Stimulated activated naive B cell treated with anti-CD40 and anti-IgM and Interleukin-4, amounts not matched to agents 10 μg/mL and 1 μg/mL and 100 μg/mL, for 72 hours (primary cell): ENCODE results near the gene COL4A3.
"Not testable (repeated sequence)": the region's sequence is repeated elsewhere in the genome, so short reads cannot be mapped to it uniquely, and the experiment has no call there.

ENCODE experiments used
- ATAC-seq, 2 donors: fragments of 150-1000 bp; cut with Tn5 transposase; replicated peaks; 2 replicates each; pipeline ENCODE4 v1.10.0; 2021; ENCODE audit warnings: moderate library complexity in 1 of 2
- DNase-seq: peaks from one replicate; pipeline ENCODE4 v3.0.0; 2021
- H3K27ac Mint-ChIP-seq: one replicate; pipeline ENCODE4 v1.8.0; 2022; ENCODE audit warnings: mild to moderate bottlenecking, mixed read lengths
- H3K27me3 Mint-ChIP-seq, 2 donors: one replicate each; pipeline ENCODE4 v1.8.0; 2022; ENCODE audit warnings: mixed read lengths in 2 of 2
- H3K36me3 Mint-ChIP-seq, 2 donors: one replicate each; pipeline ENCODE4 v1.8.0; 2022; ENCODE audit warnings: mixed read lengths in 2 of 2, mild to moderate bottlenecking in 1 of 2
- H3K4me1 Mint-ChIP-seq, 2 donors: one replicate each; pipeline ENCODE4 v1.8.0; 2022; ENCODE audit warnings: mixed read lengths in 2 of 2, mild to moderate bottlenecking in 1 of 2
- H3K4me3 Mint-ChIP-seq, 2 donors: one replicate each; pipeline ENCODE4 v1.8.0; 2022; ENCODE audit warnings: mild to moderate bottlenecking in 2 of 2, mixed read lengths in 2 of 2, moderate library complexity in 1 of 2
- H3K9me3 Mint-ChIP-seq, 2 donors: one replicate each; pipeline ENCODE4 v1.8.0; 2022; ENCODE audit warnings: mixed read lengths in 2 of 2, mild to moderate bottlenecking in 1 of 2

COL4A3 gene

DNA sequence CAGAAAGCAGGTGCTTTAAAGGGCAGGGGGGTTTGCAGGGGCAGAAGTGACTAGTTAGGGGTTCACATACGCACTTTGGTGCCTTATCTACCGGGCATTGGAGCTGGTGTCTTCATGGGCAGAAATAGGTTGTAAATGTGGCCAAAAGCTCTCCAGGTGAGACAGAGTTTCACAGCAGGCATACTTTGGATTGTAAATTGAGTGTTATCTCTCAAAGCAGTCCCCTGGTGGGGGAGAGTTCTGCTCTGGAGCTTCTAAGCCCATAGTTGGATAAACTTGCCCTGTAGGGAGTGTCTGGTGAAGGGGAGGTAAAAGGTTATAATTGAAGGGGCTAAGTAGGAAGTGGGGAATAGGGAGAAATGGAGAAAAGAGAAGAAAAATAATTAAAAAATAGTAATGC is 43.1 kb downstream of the COL4A3 start:
- Mint-ChIP-seq H3K9me3 (no peaks in the 10 kb centered on the region), H3K27ac (no peak overlapping the region), H3K4me1 (no peaks in the 10 kb centered on the region), H3K4me3 (no peak overlapping the region), H3K36me3 (no peaks in the 10 kb centered on the region), H3K27me3 (peaks cover 6 to 23% of the 10 kb centered on the region in 2 donors)
- DNase-seq (no peak), ATAC-seq (no peak)

DNA sequence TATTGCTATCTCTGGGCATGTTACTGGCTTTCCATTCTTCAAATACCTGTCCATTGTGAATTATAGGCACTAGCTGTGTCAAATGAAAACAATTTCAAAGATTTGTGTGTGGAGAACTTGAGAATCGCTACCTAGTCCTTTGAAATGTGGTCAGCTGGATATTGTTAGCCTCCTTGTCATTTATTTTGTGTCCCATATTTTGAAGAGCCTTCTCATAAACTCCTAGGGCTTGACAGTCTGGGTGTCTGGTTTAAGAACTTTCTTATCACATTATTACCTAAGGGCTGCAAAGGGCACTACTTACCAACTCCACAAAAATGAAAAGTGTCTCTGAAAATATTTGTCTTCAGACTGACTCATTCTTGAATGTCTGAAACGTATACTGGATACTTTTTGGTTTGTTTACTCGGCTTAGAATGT is 50.2 kb downstream of the COL4A3 start:
- H3K4me1 Mint-ChIP-seq = no peaks in the 10 kb centered on the region
- no peak overlapping the region for H3K4me3 Mint-ChIP-seq
- no peak for ATAC-seq
- no peak for DNase-seq
- peaks cover 0 to 5% of the 10 kb centered on the region in 2 donors for H3K27me3 Mint-ChIP-seq
- H3K27ac Mint-ChIP-seq = no peak overlapping the region
- H3K9me3 Mint-ChIP-seq = peaks cover 0 to 6% of the 10 kb centered on the region in 2 donors
- no peaks in the 10 kb centered on the region for H3K36me3 Mint-ChIP-seq

DNA sequence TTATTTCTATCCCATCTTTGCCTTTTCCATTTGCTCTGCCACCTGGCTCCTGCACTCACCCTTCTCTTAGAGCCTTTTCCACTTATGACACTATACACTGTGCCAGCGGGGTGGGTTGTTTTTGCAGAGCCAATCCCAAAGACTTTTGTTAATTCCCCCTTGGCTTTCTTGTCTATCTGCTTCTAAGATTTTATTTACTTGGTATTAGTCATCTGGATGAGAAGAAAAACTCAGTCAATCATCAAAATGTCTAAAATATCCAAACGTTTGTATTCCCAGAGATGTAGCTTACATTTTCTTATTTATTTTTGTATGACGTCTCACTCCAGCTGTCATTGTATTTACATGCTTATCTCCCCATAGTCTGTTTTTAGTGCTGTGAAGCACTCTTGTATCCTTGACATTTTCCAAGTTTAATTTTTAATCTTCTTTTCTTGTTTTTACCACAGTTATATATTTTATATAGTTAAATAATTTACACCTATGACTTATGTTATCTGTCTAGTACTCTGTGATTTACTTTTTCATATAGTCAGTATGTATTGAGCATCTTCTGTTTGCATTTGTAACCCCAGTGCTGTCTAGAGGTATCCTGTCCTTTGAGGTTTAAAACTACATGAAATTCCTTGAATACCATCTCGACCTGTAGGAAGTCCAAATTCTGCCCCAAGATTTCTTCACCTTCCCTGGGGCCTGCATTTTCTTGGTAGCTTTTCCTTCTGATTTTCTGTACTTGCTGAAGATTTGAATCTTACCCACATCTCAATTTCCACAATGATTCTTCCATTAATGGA is 55.1 kb downstream of the COL4A3 start:
- peaks cover 0 to 6% of the 10 kb centered on the region in 2 donors for H3K9me3 Mint-ChIP-seq
- ATAC-seq = no peak

DNA sequence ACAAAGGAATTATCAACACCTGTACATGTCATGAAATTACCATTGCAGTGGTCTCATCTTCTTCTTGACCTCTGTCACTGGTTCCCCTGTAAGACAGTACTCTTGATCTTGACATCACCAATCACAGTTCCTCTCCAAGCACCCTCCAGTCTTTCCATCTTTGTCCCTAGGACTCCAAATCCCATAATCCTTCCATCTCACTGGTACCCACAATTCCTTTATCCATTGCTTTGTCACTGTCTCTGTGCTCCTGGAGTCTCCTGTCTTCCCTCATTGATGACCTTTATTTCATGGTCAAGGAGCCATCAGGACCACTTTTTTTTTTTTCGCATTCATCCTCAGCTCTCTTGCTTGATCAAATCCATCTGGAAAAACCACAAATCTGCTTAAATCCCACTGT is 56.7 kb downstream of the COL4A3 start:
- Mint-ChIP-seq H3K4me3 (no peak overlapping the region), H3K36me3 (no peaks in the 10 kb centered on the region), H3K27me3 (peaks cover 5 to 17% of the 10 kb centered on the region in 2 donors), H3K27ac (no peak overlapping the region), H3K4me1 (no peaks in the 10 kb centered on the region), H3K9me3 (peaks cover 0 to 6% of the 10 kb centered on the region in 2 donors)
- DNase-seq (no peak), ATAC-seq (no peak)

More for the DNA sequence above, 55.1 kb downstream of the COL4A3 start:
- Mint-ChIP-seq H3K36me3 (no peaks in the 10 kb centered on the region), H3K27me3 (peaks cover 5 to 11% of the 10 kb centered on the region in 2 donors), H3K27ac (no peak overlapping the region), H3K4me3 (no peak overlapping the region), H3K4me1 (no peaks in the 10 kb centered on the region)
- DNase-seq = no peak

DNA sequence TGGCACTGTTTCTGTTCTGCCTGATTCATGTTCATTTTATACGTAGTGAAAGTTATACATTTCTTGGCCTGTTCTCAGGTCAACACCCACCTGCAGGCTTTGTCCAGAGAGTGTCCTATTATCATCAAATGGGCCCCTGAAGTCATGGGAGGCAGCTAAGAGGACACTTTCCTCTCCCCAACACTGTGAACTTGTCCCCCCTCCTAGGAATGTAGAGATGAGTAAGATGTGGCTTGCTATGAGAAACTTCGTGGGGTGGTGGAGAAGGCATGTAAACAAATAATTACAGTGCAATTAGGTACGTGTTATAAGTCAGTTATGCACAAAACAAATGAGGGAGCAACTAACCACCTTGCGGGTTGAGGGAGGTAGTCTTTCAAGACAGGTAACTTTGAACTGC is 57.9 kb downstream of the COL4A3 start:
- Mint-ChIP-seq H3K36me3 (no peaks in the 10 kb centered on the region), H3K9me3 (no peaks in the 10 kb centered on the region), H3K4me3 (no peak overlapping the region), H3K4me1 (no peaks in the 10 kb centered on the region), H3K27me3 (peaks cover 5 to 17% of the 10 kb centered on the region in 2 donors), H3K27ac (no peak overlapping the region)
- no peak for DNase-seq
- ATAC-seq = no peak

DNA sequence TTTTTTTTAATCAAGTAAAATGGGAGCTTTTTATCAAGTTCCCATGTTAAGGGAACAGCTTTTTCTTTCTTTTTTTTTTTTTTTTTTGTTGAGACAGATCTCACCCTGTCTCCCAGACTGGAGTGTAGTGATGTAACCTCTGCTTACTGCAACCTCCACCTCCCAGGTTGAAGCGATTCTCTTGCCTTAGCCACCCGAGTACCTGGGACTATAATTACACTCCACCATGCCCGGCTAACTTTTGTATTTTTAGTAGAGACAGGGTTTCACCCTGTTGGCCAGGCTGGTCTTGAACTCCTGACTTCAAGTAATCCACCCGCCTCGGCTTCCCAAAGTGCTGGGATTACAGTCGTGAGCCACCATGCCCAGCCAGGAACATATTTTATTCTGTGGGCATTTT is 61.2 kb downstream of the COL4A3 start:
- H3K36me3 Mint-ChIP-seq, H3K4me1 Mint-ChIP-seq, H3K4me3 Mint-ChIP-seq, H3K27ac Mint-ChIP-seq, ATAC-seq, DNase-seq, H3K9me3 Mint-ChIP-seq: not testable (repeated sequence)
- peaks cover 8 to 22% of the 10 kb centered on the region in 2 donors for H3K27me3 Mint-ChIP-seq

DNA sequence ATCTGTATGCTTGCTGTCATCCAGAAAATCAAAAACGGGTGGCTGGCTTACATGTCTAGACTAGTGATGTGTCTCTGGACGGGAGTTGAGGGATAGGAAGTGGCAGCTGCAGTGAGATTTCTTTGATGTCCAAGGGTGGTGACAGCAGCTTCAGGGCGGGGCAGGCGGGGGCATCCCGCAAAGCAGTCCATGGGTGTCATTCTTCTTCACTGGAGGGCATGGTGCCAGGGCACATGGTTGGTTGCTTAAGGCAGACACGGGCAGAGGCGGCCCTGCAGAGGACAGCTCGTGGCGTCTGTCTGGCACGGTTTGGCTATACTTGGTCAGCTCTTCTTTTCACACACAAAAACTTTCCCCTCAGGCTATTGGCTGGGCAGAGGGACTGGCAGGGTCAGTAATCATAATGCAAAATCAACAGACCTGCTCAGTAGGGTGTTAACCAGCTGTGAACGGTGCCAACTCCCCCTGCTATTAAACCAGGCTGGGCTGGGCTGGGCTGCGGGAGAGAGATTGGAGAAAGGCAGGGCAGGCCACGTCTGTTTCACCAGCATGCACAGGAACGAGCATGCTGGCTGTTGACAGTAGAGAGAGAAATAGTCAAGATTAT is 63.7 kb downstream of the COL4A3 start:
- Mint-ChIP-seq H3K27me3 (peaks cover 3 to 23% of the 10 kb centered on the region in 2 donors), H3K9me3 (peaks cover 0 to 5% of the 10 kb centered on the region in 2 donors), H3K4me3 (no peak overlapping the region), H3K4me1 (no peaks in the 10 kb centered on the region), H3K27ac (no peak overlapping the region), H3K36me3 (no peaks in the 10 kb centered on the region)
- no peak for ATAC-seq
- DNase-seq = no peak

DNA sequence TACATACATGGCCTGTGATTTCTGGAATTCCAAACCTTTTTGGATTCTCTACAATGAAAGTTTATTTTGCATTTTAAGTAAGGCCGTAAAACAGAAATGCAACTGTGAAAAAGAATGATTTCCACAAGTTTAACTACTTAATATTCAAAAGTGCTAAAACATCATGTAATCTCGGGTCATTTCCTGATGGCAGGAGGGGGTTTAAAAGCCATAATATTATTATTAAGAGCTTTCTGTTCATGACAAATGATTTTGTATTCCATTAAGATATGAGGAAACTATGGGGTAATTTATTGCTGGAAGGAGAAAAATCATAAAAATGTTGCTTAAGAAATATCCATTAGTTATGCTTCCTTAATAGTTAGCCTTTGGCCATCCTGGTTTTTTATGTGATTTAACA is 65.7 kb downstream of the COL4A3 start:
- ATAC-seq (no peak), DNase-seq (no peak)
- no peaks in the 10 kb centered on the region for H3K4me1 Mint-ChIP-seq
- H3K27me3 Mint-ChIP-seq = peaks cover 8 to 23% of the 10 kb centered on the region in 2 donors
- no peaks in the 10 kb centered on the region for H3K36me3 Mint-ChIP-seq
- H3K9me3 Mint-ChIP-seq = peaks cover 0 to 5% of the 10 kb centered on the region in 2 donors
- H3K4me3 Mint-ChIP-seq = no peak overlapping the region
- no peak overlapping the region for H3K27ac Mint-ChIP-seq

DNA sequence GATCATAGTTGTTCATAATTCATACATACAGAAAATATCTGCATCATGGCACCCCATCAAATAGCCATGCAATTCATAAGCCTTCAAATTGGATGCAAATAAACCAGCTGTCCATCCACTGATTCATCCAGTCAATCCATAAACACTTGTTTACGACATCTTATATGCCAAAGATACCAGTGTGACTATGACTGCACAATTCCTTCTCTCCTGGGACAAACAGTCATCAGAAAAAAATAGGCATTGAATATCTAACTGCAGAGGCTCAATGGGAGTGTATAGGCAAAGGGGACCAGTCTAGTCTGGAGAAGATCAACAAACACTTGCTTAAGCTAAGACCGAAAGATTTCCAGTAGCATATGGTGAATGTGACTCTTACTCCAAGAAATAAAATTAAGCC is 70.0 kb downstream of the COL4A3 start:
- H3K9me3 Mint-ChIP-seq = peaks cover 0 to 5% of the 10 kb centered on the region in 2 donors
- no peaks in the 10 kb centered on the region for H3K36me3 Mint-ChIP-seq
- no peak overlapping the region for H3K4me3 Mint-ChIP-seq
- DNase-seq = no peak
- ATAC-seq = no peak
- H3K27me3 Mint-ChIP-seq = peaks cover 4 to 9% of the 10 kb centered on the region in 2 donors
- no peaks in the 10 kb centered on the region for H3K4me1 Mint-ChIP-seq
- no peak overlapping the region for H3K27ac Mint-ChIP-seq

DNA sequence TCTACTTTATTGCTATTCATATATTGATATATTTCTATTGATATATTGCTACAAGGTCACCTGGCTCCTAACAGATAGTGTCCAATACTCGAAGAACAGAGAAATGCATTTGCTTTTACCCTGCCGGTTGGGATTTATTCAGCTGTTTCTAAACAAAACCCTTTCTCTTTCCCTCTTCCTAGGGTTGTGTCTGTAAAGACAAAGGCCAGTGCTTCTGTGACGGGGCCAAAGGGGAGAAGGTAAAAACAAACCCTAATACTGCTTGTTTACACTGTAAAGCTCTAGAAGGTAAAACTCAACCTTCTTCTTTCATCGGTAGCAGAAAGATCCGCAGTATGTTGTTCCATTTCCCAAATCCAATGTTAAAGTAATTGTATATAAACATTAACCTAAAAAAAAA is 73.4 kb downstream of the COL4A3 start:
- Mint-ChIP-seq H3K9me3 (no peaks in the 10 kb centered on the region), H3K27me3 (peaks cover 6 to 13% of the 10 kb centered on the region in 2 donors), H3K4me3 (no peak overlapping the region), H3K4me1 (no peaks in the 10 kb centered on the region), H3K27ac (no peak overlapping the region), H3K36me3 (no peaks in the 10 kb centered on the region)
- DNase-seq = no peak
- ATAC-seq = no peak

DNA sequence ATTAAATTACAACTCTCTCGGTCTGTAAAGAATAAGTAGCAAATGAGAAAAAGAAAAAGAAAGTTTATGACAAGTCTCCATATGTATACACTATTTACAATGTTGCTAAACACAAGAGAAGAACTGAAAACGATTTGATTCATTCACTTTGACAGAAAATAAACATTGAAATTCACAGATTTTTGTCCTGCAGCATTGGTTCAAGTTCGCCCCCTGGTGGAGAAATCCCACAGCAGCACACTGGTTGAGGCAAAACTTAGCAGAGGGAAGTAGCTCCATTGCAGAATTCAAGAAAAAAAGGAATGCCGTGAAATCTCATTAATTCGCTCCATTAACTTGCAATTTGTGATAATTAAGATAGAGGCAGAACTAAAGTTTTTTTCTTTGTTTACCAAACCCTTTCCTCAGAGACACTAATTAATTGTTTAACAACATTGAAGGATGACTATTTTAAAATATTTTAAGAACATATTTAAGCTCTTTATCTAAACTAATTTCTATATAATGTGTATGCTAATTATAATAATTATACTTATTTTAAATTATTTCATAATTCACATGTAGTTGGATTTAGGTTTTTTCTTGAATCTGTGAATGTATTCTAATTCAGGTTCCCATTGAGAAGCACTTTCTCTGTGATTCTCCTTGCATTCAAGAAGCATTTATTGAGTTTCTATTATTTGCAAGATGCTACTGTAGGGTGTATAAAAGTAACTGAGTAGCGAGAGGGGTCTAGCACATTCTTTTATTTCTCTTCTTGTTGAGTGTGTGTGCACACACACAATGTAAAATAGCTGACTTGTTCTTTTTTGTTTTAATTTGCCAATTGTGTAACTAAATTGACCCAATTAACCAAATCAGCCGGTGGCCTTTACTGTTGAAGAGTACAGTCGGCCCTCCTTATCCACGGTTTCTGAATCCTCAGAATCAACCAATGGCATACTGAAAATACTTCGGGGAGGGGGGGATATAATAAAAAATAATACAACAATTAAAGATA is 74.1 kb downstream of the COL4A3 start:
- Mint-ChIP-seq H3K4me3 (no peak overlapping the region), H3K27ac (no peak overlapping the region), H3K9me3 (no peaks in the 10 kb centered on the region), H3K27me3 (peaks cover 6 to 13% of the 10 kb centered on the region in 2 donors), H3K4me1 (no peaks in the 10 kb centered on the region), H3K36me3 (no peaks in the 10 kb centered on the region)
- DNase-seq = peak; percentile 11
- ATAC-seq = peak in 1 of 2 donors; percentile 31

DNA sequence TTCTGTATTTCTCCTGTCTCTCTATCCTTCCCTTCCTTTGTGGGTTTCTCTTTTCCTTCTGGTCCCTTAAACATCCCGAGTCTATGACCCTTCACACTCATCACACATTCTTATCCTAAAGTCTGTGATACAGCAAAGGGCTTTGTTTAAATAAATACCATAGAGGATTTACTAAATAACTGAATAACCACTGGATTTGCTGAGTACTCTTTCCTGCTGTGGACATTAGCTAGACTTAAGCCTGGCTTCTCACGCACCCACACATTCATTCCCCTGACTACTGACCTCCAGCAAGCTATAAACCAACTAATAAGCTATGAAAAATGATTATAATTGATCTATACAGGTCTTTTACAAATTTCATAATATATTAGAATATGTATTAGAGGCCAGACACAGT is 76.6 kb downstream of the COL4A3 start:
- Mint-ChIP-seq H3K36me3 (no peaks in the 10 kb centered on the region), H3K4me3 (no peak overlapping the region), H3K27me3 (peaks cover 6 to 9% of the 10 kb centered on the region in 2 donors), H3K4me1 (no peaks in the 10 kb centered on the region), H3K9me3 (no peaks in the 10 kb centered on the region), H3K27ac (no peak overlapping the region)
- ATAC-seq = no peak
- no peak for DNase-seq

DNA sequence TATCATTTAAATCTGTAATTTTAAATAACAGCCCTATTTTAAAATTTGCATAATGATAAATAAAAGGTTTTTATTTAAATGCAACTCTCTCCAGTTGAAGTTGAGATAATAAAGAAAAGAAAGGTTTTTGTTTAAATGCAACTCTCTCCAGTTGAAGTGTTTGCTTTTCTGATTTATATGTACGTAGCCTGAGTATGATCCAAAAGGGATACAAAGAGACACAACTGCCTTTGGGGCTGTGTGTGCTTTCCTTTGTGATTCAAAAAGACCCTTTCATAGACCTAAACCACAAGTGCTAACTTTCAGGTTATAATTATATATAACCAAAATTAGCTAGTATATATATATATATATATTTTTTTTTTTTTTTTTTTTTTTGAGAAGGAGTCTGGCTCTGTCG is 84.5 kb downstream of the COL4A3 start:
- Mint-ChIP-seq H3K9me3 (no peaks in the 10 kb centered on the region), H3K4me1 (no peaks in the 10 kb centered on the region), H3K4me3 (no peak overlapping the region), H3K36me3 (peaks cover 0 to 5% of the 10 kb centered on the region in 2 donors), H3K27me3 (peaks cover 5 to 6% of the 10 kb centered on the region in 2 donors), H3K27ac (no peak overlapping the region)
- no peak for ATAC-seq
- no peak for DNase-seq

DNA sequence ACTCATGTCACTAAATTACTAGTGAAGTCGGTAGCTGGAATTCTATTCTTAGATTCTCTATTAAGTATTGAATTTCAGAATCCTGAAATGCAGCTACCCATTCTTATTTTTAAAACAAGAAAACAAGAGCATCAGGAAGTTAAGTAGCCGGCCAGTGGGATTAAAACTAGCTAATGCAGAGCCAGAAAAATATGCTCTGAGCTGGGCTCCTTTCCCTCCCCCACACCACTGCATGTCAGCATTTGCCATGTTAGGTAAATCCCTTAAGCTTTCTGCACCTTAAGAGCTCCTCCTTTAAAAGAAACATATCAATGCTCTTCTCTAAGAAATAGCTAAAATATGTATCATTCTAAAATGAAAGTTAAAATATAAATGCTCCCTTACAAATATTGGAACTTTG is 88.4 kb downstream of the COL4A3 start:
- Mint-ChIP-seq H3K4me3 (no peak overlapping the region), H3K36me3 (peaks cover 0 to 14% of the 10 kb centered on the region in 2 donors), H3K27ac (no peak overlapping the region), H3K27me3 (peaks cover 0 to 5% of the 10 kb centered on the region in 2 donors), H3K4me1 (peaks cover 0 to 2% of the 10 kb centered on the region in 2 donors), H3K9me3 (no peaks in the 10 kb centered on the region)
- DNase-seq (no peak), ATAC-seq (no peak)
